Posterior cingulate gyrus (tissue), 11 donors: ENCODE measurements around the gene ASXL2.
"Not testable (repeated sequence)": the region's sequence is repeated elsewhere in the genome, so short reads cannot be mapped to it uniquely, and the experiment has no call there.

Experiments used
- DNase-seq, 10 donors: peaks; one replicate each; pipeline versions ENCODE4 v3.0.0 to v3.0.0-alpha.2; 2020 to 2021; ENCODE audit warnings: mixed read lengths in 3 of 10
- intact Hi-C: fragments of 100-400 bp; cut with DNase I; formaldehyde crosslinking; loops from one replicate; pipeline ENCODE4 v1.15.1; 2023

ASXL2 gene

GRCh38 chr2:25894135-25894830 is 16.0 kb upstream of the ASXL2 start:
- intact Hi-C loops: no loop called here
- DNase-seq: peak in 5 of 10 donors; percentile 10 to 86 (median 40)

- intact Hi-C loops: no loop called here
Observed at GRCh38 chr2:25891672-25892071, 13.4 kb upstream of the ASXL2 start.

GRCh38 chr2:25887624-25888242 is 9.4 kb upstream of the ASXL2 start:
- intact Hi-C loops: no loop called here
- no peak for DNase-seq

More at GRCh38 chr2:25891672-25892071, 13.4 kb upstream of the ASXL2 start:
- DNase-seq: no peak

- no peak for DNase-seq
- intact Hi-C loops: no loop called here
Observed at GRCh38 chr2:25885933-25886332, 7.6 kb upstream of the ASXL2 start.

- no peak for DNase-seq
- intact Hi-C loops: no loop called here
Observed at GRCh38 chr2:25881764-25882163, 3.5 kb upstream of the ASXL2 start.

- intact Hi-C loops: loop anchor here (5.0 kb wide), 1 partner anchor 153 kb away; the partner anchor contains the start of gene RAB10
- DNase-seq: no peak
Observed at GRCh38 chr2:25879133-25879730, 945 bp upstream of the ASXL2 start.

- intact Hi-C loops: loop anchor here (1.0 to 5.0 kb wide), 2 partner anchors 155 to 204 kb away; partner anchors contain the start of genes DTNB and RAB10
Observed at GRCh38 chr2:25877431-25878360, 591 bp downstream of the ASXL2 start.

GRCh38 chr2:25872134-25872533 is 6.2 kb downstream of the ASXL2 start:
- no peak for DNase-seq
- intact Hi-C loops: no loop called here

More at GRCh38 chr2:25877431-25878360, 591 bp downstream of the ASXL2 start:
- peak; percentile 23 to 87 (median 39) for DNase-seq

GRCh38 chr2:25867396-25868003 is 10.8 kb downstream of the ASXL2 start:
- DNase-seq: no peak
- intact Hi-C loops: no loop called here

- intact Hi-C loops: no loop called here
Observed at GRCh38 chr2:25856377-25856776, 21.9 kb downstream of the ASXL2 start.

GRCh38 chr2:25855065-25855464 is 23.2 kb downstream of the ASXL2 start:
- DNase-seq: no peak
- intact Hi-C loops: no loop called here

More at GRCh38 chr2:25856377-25856776, 21.9 kb downstream of the ASXL2 start:
- DNase-seq: no peak

GRCh38 chr2:25854613-25855012 is 23.7 kb downstream of the ASXL2 start:
- intact Hi-C loops: no loop called here

GRCh38 chr2:25853038-25853638 is 25.1 kb downstream of the ASXL2 start:
- no peak for DNase-seq
- intact Hi-C loops: no loop called here

More at GRCh38 chr2:25854613-25855012, 23.7 kb downstream of the ASXL2 start:
- no peak for DNase-seq

GRCh38 chr2:25851740-25852503 is 26.4 kb downstream of the ASXL2 start:
- intact Hi-C loops: no loop called here
- DNase-seq: no peak

GRCh38 chr2:25850400-25850799 is 27.9 kb downstream of the ASXL2 start:
- DNase-seq, intact Hi-C loops: not testable (repeated sequence)

GRCh38 chr2:25849350-25849749 is 28.9 kb downstream of the ASXL2 start:
- intact Hi-C loops: not testable (repeated sequence)
- DNase-seq: peak in 1 of 10 donors; percentile 70

GRCh38 chr2:25845843-25846505 is 32.3 kb downstream of the ASXL2 start:
- intact Hi-C loops: no loop called here
- no peak for DNase-seq

GRCh38 chr2:25844089-25844488 is 34.2 kb downstream of the ASXL2 start:
- no peak for DNase-seq
- intact Hi-C loops: no loop called here
